Lung (tissue), 12 donors: ENCODE results near the gene ZNF827. TPM values are rescaled to one million over a fixed set of nuclear protein-coding genes. Genes with fewer than 3 reads are reported as not detected.

Source experiments
- ATAC-seq: fragments of 200-7000 bp; cut with Tn5 transposase; one replicate; pipeline ENCODE4 v1.9.1; 2020; ENCODE audit warnings: moderate number of reproducible peaks; ENCODE audit not compliant: insufficient read depth, low FRiP score
- DNase-seq, 3 donors: peaks; one replicate each; pipeline ENCODE4 v3.0.0-alpha.2; 2013 to 2017
- H3K27ac ChIP-seq, 2 donors: one replicate each; pipeline ENCODE4 v1.5.1; 2013; ENCODE audit warnings: mild to moderate bottlenecking in 2 of 2, moderate library complexity in 2 of 2, control low read depth in 1 of 2, inconsistent platforms in 1 of 2, low read depth in 1 of 2, low read length in 1 of 2
- H3K27me3 ChIP-seq, 3 donors: one replicate each; pipeline ENCODE4 v1.5.1; 2013; ENCODE audit warnings: low read length in 2 of 3; ENCODE audit not compliant: control insufficient read depth in 3 of 3, insufficient read depth in 3 of 3
- H3K36me3 ChIP-seq, 4 donors: one replicate each; pipeline ENCODE4 v1.5.1; 2013; ENCODE audit warnings: low read length in 4 of 4, mild to moderate bottlenecking in 1 of 4, moderate library complexity in 1 of 4; ENCODE audit not compliant: control insufficient read depth in 4 of 4, insufficient read depth in 4 of 4
- H3K4me1 ChIP-seq, 5 donors: one replicate each; pipeline ENCODE4 v1.5.1; 2013; ENCODE audit warnings: low read length in 5 of 5, mild to moderate bottlenecking in 2 of 5, moderate library complexity in 1 of 5; ENCODE audit not compliant: control insufficient read depth in 5 of 5, insufficient read depth in 5 of 5
- H3K4me3 ChIP-seq: one replicate; pipeline ENCODE4 v1.5.1; 2013; ENCODE audit warnings: mild to moderate bottlenecking, control low read depth, moderate library complexity
- H3K9ac ChIP-seq, 2 donors: one replicate each; pipeline ENCODE4 v1.5.1; 2013; ENCODE audit warnings: low read length in 2 of 2, control low read depth in 1 of 2; ENCODE audit not compliant: insufficient read depth in 1 of 2
- H3K9me3 ChIP-seq, 4 donors: one replicate each; pipeline ENCODE4 v1.5.1; 2013; ENCODE audit warnings: low read length in 3 of 4, mild to moderate bottlenecking in 1 of 4, moderate library complexity in 1 of 4; ENCODE audit not compliant: control insufficient read depth in 4 of 4, insufficient read depth in 3 of 4
- WGBS, 2 donors: extraction: QIAGEN DNeasy Blood & Tissue Kit; methylation state at CpG; one replicate each; pipeline ENCODE4 v1.1.7; 2013; 5-methylcytosine and 5-hydroxymethylcytosine counted together
- polyA plus RNA-seq, 2 donors: library from polyadenylated mRNA; stranded (reverse); fragments of 200-250 nt; gene quantifications; one replicate each; pipeline ENCODE4 v1.2.1, GENCODE V29; 2013
- total RNA-seq, 2 donors: library from RNA; depleted of rRNA in 1 of 2; stranded (reverse); fragments of >200 nt in 1 of 2; gene quantifications; one replicate each; pipeline ENCODE4 v1.2.1, GENCODE V29; 2014 to 2021
- TF ChIP-seq, protein P1 (sequence below): IDR thresholded peaks from 2 replicates; pipeline ENCODE4 v1.5.1; 2012; ENCODE audit warnings: mild to moderate bottlenecking; ENCODE audit errors: control extremely low read depth, extremely low read depth
- donor health status: control.
- donor health status: control.
- donor health status: Bipolar disorder and iron deficiency.
- donor health status: healthy.
- donor health status: DM: yes; HTN: yes; CAD: no.

Gene ZNF827
- total and polyA plus RNA-seq, 4 donors, result 2.7 to 27.4 (median 8.2) TPM

DNA sequence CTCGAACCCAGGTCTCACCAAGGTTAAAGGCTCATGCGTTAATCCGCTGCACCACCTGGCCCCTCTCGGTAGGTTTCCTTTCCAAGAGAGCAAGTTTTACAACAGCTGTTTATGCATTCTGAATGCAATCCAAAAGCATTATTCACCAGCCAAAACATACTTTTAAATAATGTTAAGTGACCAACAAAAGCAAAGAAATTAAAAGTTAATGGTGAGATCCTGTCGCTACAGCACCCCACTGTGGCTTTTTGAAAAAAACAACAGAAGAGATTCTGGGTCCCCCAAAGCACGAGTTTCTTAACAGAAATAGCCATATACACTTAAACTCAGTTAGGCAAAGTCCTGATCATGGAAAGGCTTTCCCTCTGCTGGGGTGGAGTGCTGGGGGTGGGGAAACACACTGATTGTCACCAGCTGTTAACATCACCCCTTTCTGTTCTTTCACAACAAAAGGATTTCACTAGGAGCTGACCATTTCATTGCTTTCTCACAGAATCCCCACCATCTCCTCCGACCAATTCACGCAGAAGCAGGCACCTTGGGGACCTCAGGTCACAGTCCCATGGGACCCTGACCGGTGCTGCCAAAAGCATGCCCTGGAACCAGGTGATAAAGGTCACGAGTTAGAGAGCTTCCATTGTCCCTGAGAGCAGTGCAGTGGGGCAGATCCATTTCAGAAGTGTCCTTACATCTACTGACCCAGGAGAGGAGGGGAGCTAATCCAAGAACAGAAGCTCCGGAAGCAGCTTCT, 51.2 kb downstream of the ZNF827 start:
- ATAC-seq (peak; percentile 27), DNase-seq (peak; percentile 48 to 85 (median 78))
- Histone ChIP-seq H3K27me3 (no peaks in the 10 kb centered on the region), H3K27ac (peak overlapping the region; percentile 46 to 51), H3K36me3 (peaks cover 2 to 11% (median 8%) of the 10 kb centered on the region in 4 donors), H3K4me1 (peaks cover 0 to 10% (median 4%) of the 10 kb centered on the region in 5 donors), H3K4me3 (no peak overlapping the region), H3K9ac (no peak overlapping the region), H3K9me3 (no peaks in the 10 kb centered on the region)
- WGBS, 2 donors, result 66 to 73% methylated on average over 11 of the region's 11 CpGs
- TF ChIP-seq, protein P1, sequence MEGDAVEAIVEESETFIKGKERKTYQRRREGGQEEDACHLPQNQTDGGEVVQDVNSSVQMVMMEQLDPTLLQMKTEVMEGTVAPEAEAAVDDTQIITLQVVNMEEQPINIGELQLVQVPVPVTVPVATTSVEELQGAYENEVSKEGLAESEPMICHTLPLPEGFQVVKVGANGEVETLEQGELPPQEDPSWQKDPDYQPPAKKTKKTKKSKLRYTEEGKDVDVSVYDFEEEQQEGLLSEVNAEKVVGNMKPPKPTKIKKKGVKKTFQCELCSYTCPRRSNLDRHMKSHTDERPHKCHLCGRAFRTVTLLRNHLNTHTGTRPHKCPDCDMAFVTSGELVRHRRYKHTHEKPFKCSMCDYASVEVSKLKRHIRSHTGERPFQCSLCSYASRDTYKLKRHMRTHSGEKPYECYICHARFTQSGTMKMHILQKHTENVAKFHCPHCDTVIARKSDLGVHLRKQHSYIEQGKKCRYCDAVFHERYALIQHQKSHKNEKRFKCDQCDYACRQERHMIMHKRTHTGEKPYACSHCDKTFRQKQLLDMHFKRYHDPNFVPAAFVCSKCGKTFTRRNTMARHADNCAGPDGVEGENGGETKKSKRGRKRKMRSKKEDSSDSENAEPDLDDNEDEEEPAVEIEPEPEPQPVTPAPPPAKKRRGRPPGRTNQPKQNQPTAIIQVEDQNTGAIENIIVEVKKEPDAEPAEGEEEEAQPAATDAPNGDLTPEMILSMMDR, result no peak

DNA sequence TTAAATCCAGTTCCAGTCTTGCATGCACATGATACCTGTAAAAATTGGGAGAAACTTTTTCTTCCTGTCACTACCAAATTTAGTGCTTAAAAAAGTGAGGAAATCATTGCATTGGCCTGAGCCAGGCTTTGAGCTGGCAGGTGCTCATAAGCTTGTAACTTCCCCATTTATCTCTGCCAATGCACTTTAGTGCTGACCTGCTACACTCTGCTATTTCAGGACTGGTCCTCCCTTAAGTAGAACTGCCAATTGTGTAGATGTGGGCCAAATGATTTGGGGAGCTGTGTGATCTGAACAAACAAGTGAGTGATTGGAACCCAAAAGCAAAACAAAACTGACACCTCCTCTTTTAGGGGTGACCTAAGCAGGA, 51.8 kb downstream of the ZNF827 start:
- no peak for ATAC-seq
- Histone ChIP-seq H3K4me1 (peaks cover 0 to 10% (median 4%) of the 10 kb centered on the region in 5 donors), H3K9ac (no peak overlapping the region), H3K9me3 (no peaks in the 10 kb centered on the region), H3K27me3 (no peaks in the 10 kb centered on the region), H3K4me3 (no peak overlapping the region), H3K36me3 (peaks cover 2 to 11% (median 8%) of the 10 kb centered on the region in 4 donors), H3K27ac (peak overlapping the region in 1 of 2 donors; percentile 51)
- TF ChIP-seq, protein P1, result no peak
- DNase-seq, result no peak

DNA sequence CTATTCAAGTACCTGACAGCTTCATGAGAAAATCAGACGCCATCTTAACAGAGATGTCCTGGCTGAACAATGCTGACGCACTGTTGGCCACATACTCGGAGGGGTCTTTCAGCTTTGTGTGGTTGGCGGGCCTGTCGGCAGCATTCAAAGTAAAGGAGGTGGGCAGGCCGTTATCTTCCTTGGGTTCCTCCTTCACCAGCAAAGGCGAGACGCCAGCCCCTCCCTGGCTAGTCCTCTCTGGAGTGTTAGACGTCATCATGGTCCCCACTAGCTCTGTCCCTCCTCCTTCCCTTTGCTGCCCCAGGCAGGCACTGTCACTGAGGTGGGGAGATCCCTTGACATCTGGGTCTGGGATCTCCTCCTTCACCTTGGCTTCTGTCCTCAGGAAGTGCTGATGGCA, 53.0 kb downstream of the ZNF827 start:
- WGBS, 2 donors, result 94 to 95% methylated on average over 9 of the region's 9 CpGs
- Histone ChIP-seq H3K4me3 (no peak overlapping the region), H3K27me3 (no peaks in the 10 kb centered on the region), H3K9me3 (no peaks in the 10 kb centered on the region), H3K36me3 (peaks cover 2 to 11% (median 7%) of the 10 kb centered on the region in 4 donors), H3K4me1 (peaks cover 0 to 15% (median 7%) of the 10 kb centered on the region in 5 donors), H3K9ac (no peak overlapping the region), H3K27ac (no peak overlapping the region)
- TF ChIP-seq, protein P1, result no peak
- DNase-seq (no peak), ATAC-seq (no peak)
